GM18505 (cell line): ENCODE measurements around the gene CD5L.

Experiments
- ATAC-seq: cut with Tn5 transposase; IDR thresholded peaks from one replicate; pipeline ENCODE4 v1.9.1; 2021; ENCODE audit not compliant: unreplicated experiment
- POLR2A ChIP-seq: IDR thresholded peaks from 4 replicates; pipeline ENCODE4 v1.6.1; 2011; ENCODE audit warnings: borderline replicate concordance; ENCODE audit not compliant: insufficient read depth, insufficient read length; ENCODE audit errors: extremely low read depth

The CD5L gene

DNA sequence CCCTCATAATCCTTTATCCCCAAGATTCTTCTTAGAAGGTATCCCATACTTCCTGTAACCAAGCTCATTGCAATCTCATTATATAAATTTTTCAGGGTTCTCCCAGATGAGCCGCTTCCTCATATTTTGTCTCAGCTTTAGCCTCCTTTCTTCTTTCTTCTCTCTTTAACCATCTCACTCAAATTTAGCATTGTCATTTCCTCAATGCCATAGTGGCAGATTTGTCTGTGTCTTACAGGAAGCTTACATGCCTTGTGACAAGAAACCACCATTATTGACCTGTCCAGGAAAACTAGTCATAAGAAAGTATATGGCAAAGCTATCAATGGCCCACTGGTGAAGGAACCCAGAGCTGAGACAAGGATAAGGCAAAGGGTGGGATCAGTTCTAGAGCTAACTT lies 58.7 kb downstream of the CD5L start:
- no peak for ATAC-seq
- no peak for TF ChIP-seq POLR2A

DNA sequence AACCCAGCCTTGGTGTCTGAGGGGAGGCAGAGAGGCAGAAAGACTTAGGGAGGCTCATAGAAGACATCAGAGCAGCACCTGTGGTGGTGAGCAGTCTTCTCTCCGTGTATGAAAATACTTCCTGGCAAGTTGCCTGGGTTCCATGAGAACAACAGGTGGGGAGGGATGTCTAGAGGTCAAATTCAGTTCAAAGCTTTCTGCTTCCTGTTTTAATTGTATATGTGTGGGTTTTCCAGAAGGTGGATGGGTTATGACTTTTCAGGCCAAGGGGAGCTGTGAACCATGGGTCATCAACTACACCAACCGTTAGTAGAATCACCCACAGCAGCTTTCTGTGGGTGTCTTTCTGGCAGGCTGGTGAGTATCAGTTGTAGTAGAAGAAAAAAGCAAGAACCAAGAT lies 60.6 kb downstream of the CD5L start:
- ATAC-seq = peak; percentile 58
- no peak for TF ChIP-seq POLR2A
